Trophoblast cell (in vitro differentiated cells and primary cell): ENCODE results near the gene PSRC1.

Source experiments
- DNase-seq, 2 donors: peaks; one replicate each; pipeline ENCODE4 v3.0.0-alpha.2; 2016
- H2AFZ ChIP-seq: 2 replicates; pipeline ENCODE4 v1.6.1; 2013; ENCODE audit warnings: low read length, moderate library complexity, mild to moderate bottlenecking; ENCODE audit not compliant: insufficient read depth, poor library complexity
- H2AK5ac ChIP-seq: 2 replicates; pipeline ENCODE4 v1.6.1; 2013; ENCODE audit warnings: mild to moderate bottlenecking, low read length
- H2BK120ac ChIP-seq: 2 replicates; pipeline ENCODE4 v1.6.1; 2013; ENCODE audit warnings: low read length, mild to moderate bottlenecking, moderate library complexity; ENCODE audit not compliant: insufficient read depth, poor library complexity
- H2BK12ac ChIP-seq: 2 replicates; pipeline ENCODE4 v1.6.1; 2013; ENCODE audit warnings: mild to moderate bottlenecking, low read length, moderate library complexity
- H2BK5ac ChIP-seq: 2 replicates; pipeline ENCODE4 v1.6.1; 2013; ENCODE audit warnings: low read length, low read depth, moderate library complexity, mild to moderate bottlenecking; ENCODE audit not compliant: poor library complexity
- H3K14ac ChIP-seq: 2 replicates; pipeline ENCODE4 v1.6.1; 2013; ENCODE audit warnings: mild to moderate bottlenecking, low read length
- H3K18ac ChIP-seq: 2 replicates; pipeline ENCODE4 v1.6.1; 2013; ENCODE audit warnings: mild to moderate bottlenecking, low read length
- H3K23ac ChIP-seq: 2 replicates; pipeline ENCODE4 v1.6.1; 2013; ENCODE audit warnings: low read length
- H3K27ac ChIP-seq: 2 replicates; pipeline ENCODE4 v1.5.1; 2013; ENCODE audit warnings: low read depth, mild to moderate bottlenecking, inconsistent platforms, low read length, moderate library complexity
- H3K27me3 ChIP-seq: 2 replicates; pipeline ENCODE4 v1.6.1; 2013; ENCODE audit warnings: inconsistent platforms, mild to moderate bottlenecking, low read length, moderate library complexity; ENCODE audit not compliant: insufficient read depth
- H3K36me3 ChIP-seq, 2 experiments: 1 replicate in 1 of 2; 2 replicates in 1 of 2; pipeline ENCODE4 v1.6.1; 2013; ENCODE audit warnings: low read length in 2 of 2, mild to moderate bottlenecking in 2 of 2, moderate library complexity in 1 of 2; ENCODE audit not compliant: insufficient read depth in 2 of 2, control insufficient read depth in 1 of 2
- H3K4ac ChIP-seq: 2 replicates; pipeline ENCODE4 v1.6.1; 2013; ENCODE audit warnings: low read depth, mild to moderate bottlenecking, low read length, moderate library complexity
- H3K4me1 ChIP-seq, 2 experiments: 1 replicate in 1 of 2; 2 replicates in 1 of 2; pipeline ENCODE4 v1.6.1; 2013; ENCODE audit warnings: low read length in 2 of 2, mild to moderate bottlenecking in 2 of 2, moderate library complexity in 1 of 2; ENCODE audit not compliant: insufficient read depth in 2 of 2, control insufficient read depth in 1 of 2
- H3K4me2 ChIP-seq: 2 replicates; pipeline ENCODE4 v1.6.1; 2013; ENCODE audit warnings: inconsistent platforms, mild to moderate bottlenecking, low read length, moderate library complexity
- H3K4me3 ChIP-seq: 2 replicates; pipeline ENCODE4 v1.5.1; 2013; ENCODE audit warnings: mild to moderate bottlenecking, low read depth, low read length, inconsistent platforms
- H3K79me1 ChIP-seq: one replicate; pipeline ENCODE4 v1.6.1; 2013; ENCODE audit warnings: low read length
- H3K79me2 ChIP-seq: 2 replicates; pipeline ENCODE4 v1.6.1; 2013; ENCODE audit warnings: low read length, mild to moderate bottlenecking; ENCODE audit not compliant: control insufficient read depth, insufficient read depth, poor library complexity
- H3K9ac ChIP-seq: 2 replicates; pipeline ENCODE4 v1.6.1; 2013; ENCODE audit warnings: mild to moderate bottlenecking, low read length
- H3K9me3 ChIP-seq: 2 replicates; pipeline ENCODE4 v1.6.1; 2013; ENCODE audit warnings: low read depth, mild to moderate bottlenecking, control low read depth, inconsistent platforms, low read length; ENCODE audit not compliant: insufficient read depth
- H4K12ac ChIP-seq: 2 replicates; pipeline ENCODE4 v1.6.1; 2013; ENCODE audit warnings: low read depth, mild to moderate bottlenecking, low read length, moderate library complexity
- H4K8ac ChIP-seq: 2 replicates; pipeline ENCODE4 v1.6.1; 2013; ENCODE audit warnings: low read depth, mild to moderate bottlenecking, low read length, moderate library complexity
- H4K91ac ChIP-seq: one replicate; pipeline ENCODE4 v1.6.1; 2013; ENCODE audit warnings: low read depth, mild to moderate bottlenecking, low read length, moderate library complexity
- WGBS: extraction: QIAGEN DNeasy Blood & Tissue Kit; methylation state at CpG from one replicate; pipeline ENCODE4 v1.1.7; 2013; ENCODE audit warnings: missing lambda C conversion rate; ENCODE audit not compliant: insufficient read length, insufficient coverage; ENCODE audit errors: extremely low coverage; 5-methylcytosine and 5-hydroxymethylcytosine counted together

The PSRC1 gene

DNA sequence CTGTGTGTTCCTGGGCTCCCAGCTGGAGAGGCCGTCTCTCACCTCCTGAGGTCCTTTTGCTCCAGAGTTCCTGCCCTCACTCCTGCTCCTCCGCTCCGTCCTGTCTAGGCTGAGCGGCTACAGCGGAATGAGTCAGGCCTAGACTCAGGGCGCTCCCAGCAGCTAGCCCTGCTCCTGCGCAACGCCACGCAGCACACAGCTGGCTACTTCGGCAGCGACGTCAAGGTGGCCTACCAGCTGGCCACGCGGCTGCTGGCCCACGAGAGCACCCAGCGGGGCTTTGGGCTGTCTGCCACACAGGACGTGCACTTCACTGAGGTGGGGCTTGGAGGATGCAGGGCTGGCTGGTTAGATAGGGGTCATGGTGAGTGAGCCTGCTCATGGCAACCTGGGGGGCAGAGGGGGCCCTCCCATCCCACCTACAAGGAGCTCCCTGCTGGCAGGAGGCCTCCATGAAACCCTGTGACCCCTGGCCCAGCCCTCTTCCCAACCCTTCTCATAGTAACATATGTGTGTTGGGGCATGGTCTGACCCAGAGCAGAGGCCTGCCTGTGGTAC, 15.1 kb downstream of the PSRC1 start:
- Histone ChIP-seq H3K23ac (no peak overlapping the region), H4K91ac (peak overlapping the region; percentile 31), H3K27ac (no peak overlapping the region), H3K36me3 (peaks cover 78 to 80% of the 10 kb centered on the region in 2 experiments), H3K18ac (peak overlapping the region; percentile 2), H2BK5ac (peak overlapping the region; percentile 18), H2AK5ac (no peak overlapping the region), H3K14ac (peak overlapping the region; percentile 10), H4K12ac (no peak overlapping the region), H3K9ac (no peak overlapping the region), H4K8ac (no peak overlapping the region), H3K4me1 (peaks cover 8 to 14% of the 10 kb centered on the region in 2 experiments), H3K27me3 (no peaks in the 10 kb centered on the region), H3K4ac (no peak overlapping the region), H2BK120ac (peak overlapping the region; percentile 5), H3K79me2 (no peaks in the 10 kb centered on the region), H2AFZ (no peak overlapping the region), H3K4me3 (no peak overlapping the region), H3K79me1 (peaks cover 11% of the 10 kb centered on the region), H2BK12ac (peak overlapping the region; percentile 63), H3K9me3 (peaks cover 14% of the 10 kb centered on the region), H3K4me2 (no peak overlapping the region)
- WGBS, result no CpG with 5 or more reads among the region's 17 CpGs
- peak; percentile 87 to 93 for DNase-seq

DNA sequence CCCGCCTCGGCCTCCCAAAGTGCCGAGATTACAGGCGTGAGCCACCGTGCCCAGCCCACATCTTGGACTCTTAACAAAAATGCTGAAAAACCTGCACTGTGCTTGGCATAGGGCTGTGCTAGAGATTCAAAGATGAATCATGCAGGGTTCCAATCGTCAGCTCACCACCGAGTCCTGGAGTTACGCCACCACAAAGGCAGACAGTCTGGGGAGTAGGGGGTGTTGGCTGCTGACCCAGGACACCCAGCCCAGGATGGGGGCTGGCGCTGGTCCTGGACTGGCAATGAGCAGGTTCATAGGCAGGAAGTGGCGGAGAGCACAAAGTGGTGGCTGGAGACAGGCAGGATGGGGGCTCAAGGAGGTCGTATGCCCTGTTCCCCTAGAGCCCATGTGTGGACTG, 16.0 kb downstream of the PSRC1 start:
- Histone ChIP-seq H3K4ac (no peak overlapping the region), H4K91ac (no peak overlapping the region), H4K8ac (no peak overlapping the region), H3K23ac (no peak overlapping the region), H2AFZ (no peak overlapping the region), H3K79me2 (no peaks in the 10 kb centered on the region), H2BK5ac (no peak overlapping the region), H4K12ac (no peak overlapping the region), H3K18ac (no peak overlapping the region), H2BK120ac (peak overlapping the region; percentile 14), H3K9me3 (peaks cover 14% of the 10 kb centered on the region), H2BK12ac (no peak overlapping the region), H3K14ac (peak overlapping the region; percentile 0), H2AK5ac (no peak overlapping the region), H3K9ac (no peak overlapping the region), H3K27me3 (no peaks in the 10 kb centered on the region), H3K36me3 (peaks cover 74 to 77% of the 10 kb centered on the region in 2 experiments), H3K79me1 (peaks cover 7% of the 10 kb centered on the region), H3K27ac (no peak overlapping the region), H3K4me3 (no peak overlapping the region), H3K4me2 (no peak overlapping the region), H3K4me1 (peaks cover 5 to 11% of the 10 kb centered on the region in 2 experiments)
- no CpG with 5 or more reads among the region's 11 CpGs for WGBS
- peak; percentile 94 to 98 for DNase-seq

DNA sequence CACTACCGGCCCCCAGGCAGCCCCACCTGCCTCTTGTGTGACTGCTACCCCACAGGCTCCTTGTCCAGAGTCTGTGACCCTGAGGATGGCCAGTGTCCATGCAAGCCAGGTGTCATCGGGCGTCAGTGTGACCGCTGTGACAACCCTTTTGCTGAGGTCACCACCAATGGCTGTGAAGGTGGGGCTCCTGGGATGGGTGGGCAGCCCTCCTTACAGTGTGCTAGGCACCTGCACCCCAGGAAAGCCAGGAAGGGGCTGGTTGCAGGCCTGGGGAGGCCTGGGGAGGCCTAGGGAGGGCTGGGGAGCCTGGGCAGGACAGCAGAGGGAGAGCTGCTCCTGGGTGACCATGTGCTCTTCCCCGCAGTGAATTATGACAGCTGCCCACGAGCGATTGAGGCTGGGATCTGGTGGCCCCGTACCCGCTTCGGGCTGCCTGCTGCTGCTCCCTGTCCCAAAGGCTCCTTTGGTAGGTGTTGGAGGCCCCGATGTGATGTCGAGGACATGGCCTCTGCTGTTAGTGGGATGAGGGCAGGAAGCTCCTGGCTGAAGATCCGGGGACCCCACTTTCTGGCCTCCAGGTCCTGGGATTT, 17.1 kb downstream of the PSRC1 start:
- peaks cover 76 to 79% of the 10 kb centered on the region in 2 experiments for H3K36me3 ChIP-seq
- no peak overlapping the region for H3K4me2 ChIP-seq
- no peak overlapping the region for H4K91ac ChIP-seq
- peaks cover 5 to 11% of the 10 kb centered on the region in 2 experiments for H3K4me1 ChIP-seq
- no peaks in the 10 kb centered on the region for H3K27me3 ChIP-seq
- WGBS, result no CpG with 5 or more reads among the region's 13 CpGs
- no peak overlapping the region for H3K4me3 ChIP-seq
- no peak overlapping the region for H2BK5ac ChIP-seq
- H2AFZ ChIP-seq, result no peak overlapping the region
- no peak overlapping the region for H3K18ac ChIP-seq
- no peak for DNase-seq
- H3K14ac ChIP-seq, result no peak overlapping the region
- no peaks in the 10 kb centered on the region for H3K79me2 ChIP-seq
- H3K27ac ChIP-seq, result no peak overlapping the region
- no peak overlapping the region for H3K4ac ChIP-seq
- no peak overlapping the region for H4K8ac ChIP-seq
- peak overlapping the region; percentile 1 for H2BK120ac ChIP-seq
- no peak overlapping the region for H3K23ac ChIP-seq
- peaks cover 7% of the 10 kb centered on the region for H3K79me1 ChIP-seq
- no peak overlapping the region for H2AK5ac ChIP-seq
- H2BK12ac ChIP-seq, result no peak overlapping the region
- no peak overlapping the region for H4K12ac ChIP-seq
- peaks cover 14% of the 10 kb centered on the region for H3K9me3 ChIP-seq
- H3K9ac ChIP-seq, result no peak overlapping the region

DNA sequence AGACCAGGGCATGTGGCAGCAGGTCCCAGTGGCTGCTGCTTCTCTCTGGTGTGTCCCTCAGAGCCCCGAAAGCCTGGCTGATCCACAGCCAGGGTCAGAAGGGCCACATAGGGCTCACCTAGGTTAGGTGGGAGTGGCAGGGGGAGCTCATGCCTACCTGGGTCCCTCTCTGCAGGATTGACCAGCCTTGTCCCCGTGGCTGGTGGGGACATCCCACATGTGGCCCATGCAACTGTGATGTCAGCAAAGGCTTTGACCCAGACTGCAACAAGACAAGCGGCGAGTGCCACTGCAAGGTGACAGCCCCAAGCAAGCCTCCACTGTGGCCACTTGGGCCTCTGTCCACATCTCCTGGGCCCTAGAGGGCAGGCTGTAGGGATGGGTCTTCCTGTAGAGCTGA, 17.9 kb downstream of the PSRC1 start:
- peaks cover 73 to 74% of the 10 kb centered on the region in 2 experiments for H3K36me3 ChIP-seq
- H4K91ac ChIP-seq, result no peak overlapping the region
- H3K79me2 ChIP-seq, result no peaks in the 10 kb centered on the region
- peak overlapping the region; percentile 26 for H2AK5ac ChIP-seq
- H3K9me3 ChIP-seq, result peaks cover 14% of the 10 kb centered on the region
- no peak overlapping the region for H2BK12ac ChIP-seq
- H3K27me3 ChIP-seq, result no peaks in the 10 kb centered on the region
- no peak overlapping the region for H2BK120ac ChIP-seq
- WGBS, result no CpG with 5 or more reads among the region's 4 CpGs
- H3K14ac ChIP-seq, result no peak overlapping the region
- no peak overlapping the region for H2BK5ac ChIP-seq
- peak in 1 of 2 donors; percentile 26 for DNase-seq
- H3K79me1 ChIP-seq, result peaks cover 7% of the 10 kb centered on the region
- H4K12ac ChIP-seq, result no peak overlapping the region
- H2AFZ ChIP-seq, result no peak overlapping the region
- no peak overlapping the region for H3K4me3 ChIP-seq
- H3K4me2 ChIP-seq, result no peak overlapping the region
- no peak overlapping the region for H3K27ac ChIP-seq
- no peak overlapping the region for H3K23ac ChIP-seq
- H3K18ac ChIP-seq, result no peak overlapping the region
- no peak overlapping the region for H3K4ac ChIP-seq
- peaks cover 9 to 13% of the 10 kb centered on the region in 2 experiments for H3K4me1 ChIP-seq
- no peak overlapping the region for H3K9ac ChIP-seq
- no peak overlapping the region for H4K8ac ChIP-seq
